NT2/D1 (cell line): Measurements from ENCODE around the gene CASK.
"Not testable (repeated sequence)": the region's sequence is repeated elsewhere in the genome, so short reads cannot be mapped to it uniquely, and the experiment has no call there.

Experiments
- DNase-seq: peaks from one replicate; pipeline ENCODE4 v3.0.0-alpha.2; 2011; ENCODE audit warnings: low read depth, low spot score
- H3K27me3 ChIP-seq: 2 replicates; pipeline ENCODE4 v1.6.0; 2011; ENCODE audit warnings: mild to moderate bottlenecking; ENCODE audit not compliant: insufficient read length, insufficient read depth
- H3K36me3 ChIP-seq: 2 replicates; pipeline ENCODE4 v1.6.1; 2011; ENCODE audit warnings: mild to moderate bottlenecking, low read length, mixed read lengths; ENCODE audit not compliant: insufficient read depth, insufficient read length
- H3K4me1 ChIP-seq: 2 replicates; pipeline ENCODE4 v1.5.1; 2011; ENCODE audit not compliant: insufficient read depth, insufficient read length
- H3K4me3 ChIP-seq: 2 replicates; pipeline ENCODE4 v1.5.1; 2011; ENCODE audit warnings: low read depth; ENCODE audit not compliant: insufficient read length
- H3K9ac ChIP-seq: 2 replicates; pipeline ENCODE4 v1.6.0; 2011; ENCODE audit warnings: low read depth; ENCODE audit not compliant: insufficient read length
- H3K9me3 ChIP-seq: 2 replicates; pipeline ENCODE4 v1.5.1; 2011; ENCODE audit warnings: mild to moderate bottlenecking, low read length; ENCODE audit not compliant: insufficient read depth
- SUZ12 ChIP-seq: IDR thresholded peaks from 2 replicates; pipeline ENCODE4 v1.6.1; 2011; ENCODE audit not compliant: insufficient read length, insufficient read depth; ENCODE audit errors: extremely low read depth
- YY1 ChIP-seq: IDR thresholded peaks from 2 replicates; pipeline ENCODE4 v1.6.1; 2011; ENCODE audit not compliant: insufficient read length, insufficient read depth
- ZNF274 ChIP-seq: IDR thresholded peaks from 2 replicates; pipeline ENCODE4 v1.6.1; 2011; ENCODE audit warnings: mild to moderate bottlenecking, low read depth, low read length

The CASK gene

GRCh38 chrX:41661366-41662095 is 261.8 kb downstream of the CASK start:
- DNase-seq: no peak
- Histone ChIP-seq H3K4me3 (no peak overlapping the region), H3K9ac (no peak overlapping the region), H3K36me3 (peaks cover 38% of the 10 kb centered on the region), H3K4me1 (no peaks in the 10 kb centered on the region), H3K27me3 (no peaks in the 10 kb centered on the region), H3K9me3 (no peaks in the 10 kb centered on the region)
- no peak for TF ChIP-seq YY1
- TF ChIP-seq SUZ12: no peak
- TF ChIP-seq ZNF274: no peak

- Histone ChIP-seq H3K9me3 (no peaks in the 10 kb centered on the region), H3K9ac (no peak overlapping the region), H3K4me1 (no peaks in the 10 kb centered on the region), H3K27me3 (no peaks in the 10 kb centered on the region), H3K36me3 (peaks cover 26% of the 10 kb centered on the region), H3K4me3 (no peak overlapping the region)
- no peak for DNase-seq
- no peak for TF ChIP-seq ZNF274
- no peak for TF ChIP-seq YY1
- no peak for TF ChIP-seq SUZ12
Observed at GRCh38 chrX:41655631-41656030, 267.7 kb downstream of the CASK start.

GRCh38 chrX:41655101-41655500 is 268.3 kb downstream of the CASK start:
- Histone ChIP-seq H3K36me3 (peaks cover 22% of the 10 kb centered on the region), H3K9me3 (no peaks in the 10 kb centered on the region), H3K4me3 (no peak overlapping the region), H3K9ac (no peak overlapping the region), H3K4me1 (no peaks in the 10 kb centered on the region), H3K27me3 (no peaks in the 10 kb centered on the region)
- DNase-seq: no peak
- no peak for TF ChIP-seq YY1
- no peak for TF ChIP-seq SUZ12
- no peak for TF ChIP-seq ZNF274

- H3K4me1 ChIP-seq: no peaks in the 10 kb centered on the region
- TF ChIP-seq YY1: no peak
- no peak for TF ChIP-seq ZNF274
- TF ChIP-seq SUZ12: no peak
- no peaks in the 10 kb centered on the region for H3K9me3 ChIP-seq
- peaks cover 8% of the 10 kb centered on the region for H3K36me3 ChIP-seq
- H3K27me3 ChIP-seq: no peaks in the 10 kb centered on the region
- no peak overlapping the region for H3K9ac ChIP-seq
- no peak overlapping the region for H3K4me3 ChIP-seq
- DNase-seq: no peak
Observed at GRCh38 chrX:41653125-41653524, 270.2 kb downstream of the CASK start.

GRCh38 chrX:41646201-41646600 is 277.2 kb downstream of the CASK start:
- DNase-seq, H3K4me3 ChIP-seq, H3K27me3 ChIP-seq, H3K9ac ChIP-seq, H3K4me1 ChIP-seq, H3K36me3 ChIP-seq: not testable (repeated sequence)
- peaks cover 17% of the 10 kb centered on the region; the same call in 1 of the 2 replicates for H3K9me3 ChIP-seq

- Histone ChIP-seq H3K27me3 (no peaks in the 10 kb centered on the region), H3K4me3 (no peak overlapping the region), H3K36me3 (no peaks in the 10 kb centered on the region), H3K4me1 (no peaks in the 10 kb centered on the region), H3K9me3 (no peaks in the 10 kb centered on the region), H3K9ac (no peak overlapping the region)
- DNase-seq: no peak
- TF ChIP-seq YY1: no peak
- no peak for TF ChIP-seq SUZ12
- TF ChIP-seq ZNF274: no peak
Observed at GRCh38 chrX:41634284-41634683, 289.1 kb downstream of the CASK start.

GRCh38 chrX:41630091-41630490 is 293.3 kb downstream of the CASK start:
- H3K9me3 ChIP-seq: no peaks in the 10 kb centered on the region
- no peaks in the 10 kb centered on the region for H3K4me1 ChIP-seq
- TF ChIP-seq SUZ12: no peak
- no peak for TF ChIP-seq YY1
- no peak for TF ChIP-seq ZNF274
- H3K27me3 ChIP-seq: no peaks in the 10 kb centered on the region
- no peak for DNase-seq
- H3K36me3 ChIP-seq: peaks cover 5% of the 10 kb centered on the region
- no peak overlapping the region for H3K9ac ChIP-seq
- H3K4me3 ChIP-seq: no peak overlapping the region

GRCh38 chrX:41629539-41629938 is 293.8 kb downstream of the CASK start:
- peaks cover 5% of the 10 kb centered on the region for H3K36me3 ChIP-seq
- H3K4me3 ChIP-seq: no peak overlapping the region
- H3K9me3 ChIP-seq: no peaks in the 10 kb centered on the region
- TF ChIP-seq YY1 (no peak), ZNF274 (no peak), SUZ12 (no peak)
- no peak for DNase-seq
- H3K27me3 ChIP-seq: no peaks in the 10 kb centered on the region
- no peak overlapping the region for H3K9ac ChIP-seq
- no peaks in the 10 kb centered on the region for H3K4me1 ChIP-seq
